HEK293T (cell line): ENCODE measurements around the gene ZNF391.

Experiments
- BHLHE40 ChIP-seq: fragments of 450-650 bp; IDR thresholded peaks from 2 replicates; pipeline ENCODE4 v1.6.1; 2016; ENCODE audit warnings: mild to moderate bottlenecking, moderate library complexity, borderline replicate concordance
- FOXA1 ChIP-seq: fragments of 450-650 bp; IDR thresholded peaks from 2 replicates; pipeline ENCODE4 v1.6.1; 2016; ENCODE audit warnings: mild to moderate bottlenecking
- FOXK2 ChIP-seq: fragments of 450-650 bp; IDR thresholded peaks from 2 replicates; pipeline ENCODE4 v1.6.1; 2016; ENCODE audit warnings: mild to moderate bottlenecking
- HDGF ChIP-seq: fragments of 450-650 bp; IDR thresholded peaks from 2 replicates; pipeline ENCODE4 v1.6.1; 2017; ENCODE audit warnings: antibody characterized with exemption, borderline replicate concordance
- SUZ12 ChIP-seq: fragments of 450-650 bp; IDR thresholded peaks from 2 replicates; pipeline ENCODE4 v1.6.1; 2016; ENCODE audit warnings: mild to moderate bottlenecking
- TARDBP ChIP-seq: fragments of 450-650 bp; IDR thresholded peaks from 2 replicates; pipeline ENCODE4 v1.6.1; 2016
- ZNF384 ChIP-seq: fragments of 450-650 bp; IDR thresholded peaks from 2 replicates; pipeline ENCODE4 v1.6.1; 2016

DNA sequence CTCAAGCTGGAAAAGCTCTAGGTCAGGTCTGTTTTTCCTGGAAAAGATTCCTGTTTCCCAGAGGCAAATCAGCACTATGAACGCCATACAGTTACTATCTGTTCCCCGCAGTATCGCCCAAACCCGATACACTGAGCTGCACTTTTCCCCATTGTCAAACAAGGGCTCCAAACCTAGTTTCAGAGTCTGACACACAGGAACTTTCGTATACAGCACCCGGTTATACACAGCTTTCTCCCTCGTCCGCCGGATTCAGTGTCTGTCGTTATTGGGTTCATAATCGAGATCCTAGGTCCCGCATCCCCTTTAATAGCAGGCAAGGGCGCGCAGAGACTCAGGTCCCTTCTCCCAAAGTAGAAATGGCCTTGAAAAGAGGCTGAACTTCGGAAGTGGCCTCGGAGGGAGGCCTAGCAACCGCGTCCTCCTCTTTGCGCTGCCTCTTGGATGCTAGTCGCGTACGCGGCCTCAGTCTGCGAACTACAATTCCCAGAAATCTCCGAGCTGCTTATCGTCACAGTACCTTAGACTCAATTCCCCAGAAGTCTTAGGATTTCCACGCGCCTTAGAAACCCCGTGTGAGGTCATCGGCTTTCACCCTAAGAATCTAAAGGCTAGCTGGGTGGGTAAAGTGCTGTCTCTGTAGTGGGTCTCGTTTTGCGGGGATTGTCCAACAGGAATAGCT, 34.2 kb downstream of the ZNF391 start:
- TF ChIP-seq FOXA1 = no peak
- no peak for TF ChIP-seq BHLHE40
- TF ChIP-seq SUZ12 = no peak
- no peak for TF ChIP-seq FOXK2
- TF ChIP-seq ZNF384 = no peak
- TF ChIP-seq TARDBP = no peak
- no peak for TF ChIP-seq HDGF
